Measurements from ENCODE around the gene HCAR1.
"Not testable (repeated sequence)": the region's sequence is repeated elsewhere in the genome, so short reads cannot be mapped to it uniquely, and the experiment has no call there.

- TF ChIP-seq CTCF (conservative IDR thresholded peaks at IDR 0.05; ENCODE audit: low read depth, low read length); FOS (IDR thresholded peaks at IDR 0.05; ENCODE audit: low read depth, low read length); RAD21 (IDR thresholded peaks at IDR 0.05; ENCODE audit: low read length); MAFK (IDR thresholded peaks at IDR 0.05; ENCODE audit: low read depth, low read length); POLR2A (IDR thresholded peaks at IDR 0.05; ENCODE audit: low read depth, low read length); BHLHE40 (IDR thresholded peaks at IDR 0.05; ENCODE audit: low read depth, low read length); MAZ (IDR thresholded peaks at IDR 0.05; ENCODE audit: borderline replicate concordance, low read depth, low read length); CHD1 (IDR thresholded peaks at IDR 0.05; ENCODE audit: low read depth, low read length); USF2 (IDR thresholded peaks at IDR 0.05; ENCODE audit: low read depth, low read length): not testable (repeated sequence)
Observed at GRCh38 chr12:122680989-122681388, 49.7 kb downstream of the HCAR1 start.

Measured in IMR-90 (cell line).